HCT116 (cell line): Measurements from ENCODE around the gene INTS3. TPM values are rescaled to one million over a fixed set of nuclear protein-coding genes. Genes with fewer than 3 reads are reported as not detected.
A peak's percentile ranks its signal among the peaks of the same experiment; 100 is the strongest.

Experiments
- ATAC-seq: fragments of 200-7000 bp; cut with Tn5 transposase; 2 replicates; pipeline ENCODE4 v1.9.1; 2020; ENCODE audit warnings: mild to moderate bottlenecking, moderate library complexity
- BruUV-seq: library from RNA; stranded (reverse); fragments of 400-500 nt; replicated peaks from 2 replicates; lab custom pipeline; 2021; lab: Mats Ljungman, UMichigan
- CTCF ChIA-PET: fragments of 300-600 bp; sonication (Branson Sonifier 250); formaldehyde crosslinking; loops from one replicate; lab custom pipeline; 2021; ENCODE audit warnings: antibody characterized with exemption; lab: Charles Lee
- POLR2A ChIA-PET: fragments of 300-600, 350-600 bp; sonication (Branson Sonifier 250); formaldehyde crosslinking; loops from one replicate; lab custom pipeline; 2021; ENCODE audit warnings: antibody characterized with exemption; lab: Charles Lee
- RAD21 ChIA-PET, 2 experiments: fragments of 300-600 bp; sonication (Branson Sonifier 250); formaldehyde crosslinking; loops; one replicate each; lab custom pipeline; 2023; ENCODE audit warnings: low total read pairs in 2 of 2; ENCODE audit not compliant: uncharacterized antibody in 2 of 2, unreplicated experiment in 2 of 2, low non-redundant PET in 1 of 2; lab: Charles Lee
- DNase-seq: peaks from one replicate; pipeline ENCODE4 v3.0.0-alpha.2; 2010; ENCODE audit warnings: low read depth, low spot score
- H2AFZ ChIP-seq: fragments of 200-600 bp; shearing (Covaris generic), sonication (generic); 2 replicates; pipeline ENCODE4 v1.6.1; 2017; ENCODE audit warnings: low read depth, mixed run types, mixed read lengths, antibody characterized with exemption, low read length; ENCODE audit not compliant: poor library complexity, severe bottlenecking
- H3K27ac ChIP-seq: 2 replicates; pipeline ENCODE4 v1.5.1; 2012; ENCODE audit warnings: low read depth, low read length
- H3K27me3 ChIP-seq: fragments of 200-600 bp; sonication (generic); 2 replicates; pipeline ENCODE4 v1.6.1; 2016; ENCODE audit warnings: mixed run types, low read length, mixed read lengths; ENCODE audit not compliant: insufficient read depth
- H3K36me3 ChIP-seq, 2 experiments: fragments of 200-500 bp in 1 of 2; fragments of 200-600 bp in 1 of 2; sonication (Bioruptor generic) in 1 of 2; sonication (generic) in 1 of 2; 2 replicates each; pipeline versions ENCODE4 v1.5.1 to v1.6.1; 2014 to 2016; ENCODE audit warnings: low read length in 2 of 2, inconsistent platforms in 1 of 2, mixed read lengths in 1 of 2, mixed run types in 1 of 2; ENCODE audit not compliant: insufficient read depth in 2 of 2, control insufficient read depth in 1 of 2
- H3K4me1 ChIP-seq, 2 experiments: fragments of 200-600 bp in 1 of 2; sonication (generic) in 1 of 2; 2 replicates each; pipeline versions ENCODE4 v1.5.1 to v1.6.1; 2012 to 2017; ENCODE audit warnings: low read length in 2 of 2, inconsistent platforms in 1 of 2, mild to moderate bottlenecking in 1 of 2, mixed read lengths in 1 of 2, mixed run types in 1 of 2, moderate library complexity in 1 of 2; ENCODE audit not compliant: insufficient read depth in 2 of 2, control insufficient read depth in 1 of 2
- H3K4me2 ChIP-seq: fragments of 200-600 bp; sonication (generic); 2 replicates; pipeline ENCODE4 v1.6.1; 2017; ENCODE audit warnings: mixed run types, low read length, mixed read lengths
- H3K4me3 ChIP-seq, 2 experiments: fragments of 200-600 bp in 1 of 2; sonication (generic) in 1 of 2; replicated peaks in 1 of 2; 2 replicates each; pipeline ENCODE4 v1.5.1; 2011 to 2016; ENCODE audit warnings: low read length in 2 of 2, control low read depth in 1 of 2, low read depth in 1 of 2, mild to moderate bottlenecking in 1 of 2, mixed read lengths in 1 of 2, mixed run types in 1 of 2
- H3K79me2 ChIP-seq: fragments of 200-600 bp; sonication (generic); 2 replicates; pipeline ENCODE4 v1.6.1; 2017; ENCODE audit warnings: mild to moderate bottlenecking, mixed run types, low read length, moderate library complexity, mixed read lengths; ENCODE audit not compliant: insufficient read depth
- H3K9ac ChIP-seq: fragments of 200-600 bp; sonication (generic); 2 replicates; pipeline ENCODE4 v1.6.1; 2016; ENCODE audit warnings: low read length, mixed read lengths
- H3K9me2 ChIP-seq: fragments of 200-600 bp; sonication (generic), shearing (Covaris generic); 2 replicates; pipeline ENCODE4 v1.6.1; 2017; ENCODE audit warnings: mixed run types, mild to moderate bottlenecking, moderate library complexity; ENCODE audit not compliant: insufficient read depth
- H3K9me3 ChIP-seq, 2 experiments: fragments of 200-500 bp in 1 of 2; fragments of 200-600 bp in 1 of 2; sonication (Bioruptor generic) in 1 of 2; sonication (generic) in 1 of 2; 2 replicates each; pipeline ENCODE4 v1.6.1; 2014 to 2017; ENCODE audit warnings: low read length in 2 of 2, mixed read lengths in 2 of 2, inconsistent platforms in 1 of 2, low read depth in 1 of 2, mild to moderate bottlenecking in 1 of 2, mixed run types in 1 of 2, moderate library complexity in 1 of 2; ENCODE audit not compliant: control insufficient read depth in 1 of 2, insufficient read depth in 1 of 2
- H4K20me1 ChIP-seq: fragments of 200-600 bp; sonication (generic), shearing (Covaris generic); 2 replicates; pipeline ENCODE4 v1.6.1; 2017; ENCODE audit warnings: mixed run types, mild to moderate bottlenecking, moderate library complexity; ENCODE audit not compliant: insufficient read depth
- CTCF ChIP-seq, 3 experiments: fragments of 200-600 bp in 1 of 3; sonication (generic) in 1 of 3; IDR thresholded peaks in 2 of 3; conservative IDR thresholded peaks in 1 of 3; 2 replicates each; pipeline ENCODE4 v1.5.1; 2012 to 2017; ENCODE audit warnings: low read depth in 2 of 3, low read length in 2 of 3, antibody characterized with exemption in 1 of 3, borderline replicate concordance in 1 of 3, control low read depth in 1 of 3, mild to moderate bottlenecking in 1 of 3, mixed read lengths in 1 of 3, mixed run types in 1 of 3, moderate library complexity in 1 of 3; ENCODE audit not compliant: insufficient read depth in 1 of 3
- EGR1 ChIP-seq: IDR thresholded peaks from 2 replicates; pipeline ENCODE4 v1.6.1; 2012; ENCODE audit warnings: low read depth
- ELF1 ChIP-seq: IDR thresholded peaks from 2 replicates; pipeline ENCODE4 v1.6.1; 2012; ENCODE audit warnings: low read depth, borderline replicate concordance
- EZH2 ChIP-seq: fragments of 200-600 bp; sonication (generic); IDR thresholded peaks from 2 replicates; pipeline ENCODE4 v1.6.1; 2017; ENCODE audit warnings: antibody characterized with exemption, mixed run types
- FOSL1 ChIP-seq: IDR thresholded peaks from 2 replicates; pipeline ENCODE4 v1.6.1; 2012; ENCODE audit warnings: low read depth
- RAD21 ChIP-seq: IDR thresholded peaks from 2 replicates; pipeline ENCODE4 v1.6.1; 2012; ENCODE audit warnings: low read depth, mild to moderate bottlenecking
- SRF ChIP-seq: IDR thresholded peaks from 2 replicates; pipeline ENCODE4 v1.6.1; 2012; ENCODE audit warnings: low read depth
- ZFX ChIP-seq: fragments of 450-650 bp; IDR thresholded peaks from 2 replicates; pipeline ENCODE4 v1.6.1; 2017
- intact Hi-C: fragments of 100-400 bp; cut with micrococcal nuclease; formaldehyde crosslinking; loops from 2 replicates; pipeline ENCODE4 v1.10.0; 2022
- total RNA-seq: library from RNA; stranded (reverse); gene quantifications from one replicate; pipeline ENCODE4 v1.2.1, GENCODE V29; 2021; ENCODE audit not compliant: unreplicated experiment

The INTS3 gene
- total RNA-seq, 1 experiment from 2014 or later, result 47.6 TPM

GRCh38 chr1:153795934-153796785, 68.3 kb downstream of the INTS3 start:
- ChIA-PET POLR2A (no interaction called here), RAD21 (interaction anchor here (1.1 to 2.2 kb wide), 2 partner anchors 190 to 191 kb away, joined by 4 to 10 read pairs; partner anchors contain the start of gene RAB13 (in 1 of the 2)), CTCF (interaction anchor here (2.7 kb wide), 1 partner anchor 191 kb away, joined by 17 read pairs; the partner anchor contains the start of gene RAB13)
- intact Hi-C loops, result loop anchor here (5.0 kb wide), 1 partner anchor 171 kb away; the partner anchor contains the start of gene CREB3L4
- Histone ChIP-seq H3K36me3 (no peaks in the 10 kb centered on the region), H3K27ac (no peak overlapping the region), H3K9ac (no peak overlapping the region), H3K27me3 (no peaks in the 10 kb centered on the region), H3K9me2 (no peaks in the 10 kb centered on the region), H3K4me2 (no peak overlapping the region), H3K4me1 (peaks cover 0 to 8% of the 10 kb centered on the region in 2 experiments; a peak in 1 of 4 replicates), H3K4me3 (no peak overlapping the region), H3K79me2 (no peaks in the 10 kb centered on the region), H3K9me3 (no peaks in the 10 kb centered on the region), H4K20me1 (no peaks in the 10 kb centered on the region), H2AFZ (no peak overlapping the region)
- no TSS peak for BruUV-seq
- no peak for TF ChIP-seq ZFX
- TF ChIP-seq ELF1, result no peak
- TF ChIP-seq FOSL1, result no peak
- no peak for TF ChIP-seq SRF
- no peak for TF ChIP-seq EZH2
- ATAC-seq (no peak), DNase-seq (no peak)

GRCh38 chr1:153796786-153797659, 69.2 kb downstream of the INTS3 start:
- no peaks in the 10 kb centered on the region for H3K9me3 ChIP-seq
- peaks cover 0 to 2% of the 10 kb centered on the region in 2 experiments; a peak in 1 of 4 replicates for H3K4me1 ChIP-seq
- H3K27ac ChIP-seq, result no peak overlapping the region
- no peak overlapping the region for H3K9ac ChIP-seq
- peak; percentile 80 to 86 (median 82) for TF ChIP-seq CTCF (IDR thresholded peaks at IDR 0.05 in 2 of 3, conservative IDR thresholded peaks at IDR 0.05 in 1 of 3; ENCODE audit: borderline replicate concordance in 1 of 3, insufficient read depth in 1 of 3, low read depth in 2 of 3, low read length in 2 of 3)
- TF ChIP-seq RAD21, result peak; percentile 93
- no peak for TF ChIP-seq EGR1
- H3K9me2 ChIP-seq, result no peaks in the 10 kb centered on the region
- RAD21 ChIA-PET, result interaction anchor here (0.7 to 2.2 kb wide), 3 partner anchors 189 to 190 kb away, joined by 4 to 10 read pairs (median 4); partner anchors contain the start of gene RAB13 (in 2 of the 2)
- DNase-seq, result peak; percentile 42
- no peaks in the 10 kb centered on the region for H3K79me2 ChIP-seq
- no peaks in the 10 kb centered on the region for H3K36me3 ChIP-seq
- CTCF ChIA-PET, result interaction anchor here (1.2 to 2.7 kb wide), 4 partner anchors 11 to 190 kb away, joined by 3 to 17 read pairs (median 4); partner anchors contain the start of genes DENND4B and RAB13
- H2AFZ ChIP-seq, result no peak overlapping the region
- no peak overlapping the region for H3K4me2 ChIP-seq
- POLR2A ChIA-PET, result no interaction called here
- intact Hi-C loops, result loop anchor here (1.0 to 5.0 kb wide), 3 partner anchors 149 to 189 kb away; partner anchors contain the start of genes CREB3L4, DENND4B and RAB13
- no peaks in the 10 kb centered on the region for H4K20me1 ChIP-seq
- H3K27me3 ChIP-seq, result no peaks in the 10 kb centered on the region
- ATAC-seq, result peak; percentile 93
- no peak overlapping the region for H3K4me3 ChIP-seq
- no TSS peak for BruUV-seq
